ENCODE measurements around the gene COL27A1. TPM values are rescaled to one million over a fixed set of nuclear protein-coding genes. Genes with fewer than 3 reads are reported as not detected.

COL27A1 gene
- total and polyA plus RNA-seq, 8 donors: 15.8 to 180 (median 147) TPM

DNA sequence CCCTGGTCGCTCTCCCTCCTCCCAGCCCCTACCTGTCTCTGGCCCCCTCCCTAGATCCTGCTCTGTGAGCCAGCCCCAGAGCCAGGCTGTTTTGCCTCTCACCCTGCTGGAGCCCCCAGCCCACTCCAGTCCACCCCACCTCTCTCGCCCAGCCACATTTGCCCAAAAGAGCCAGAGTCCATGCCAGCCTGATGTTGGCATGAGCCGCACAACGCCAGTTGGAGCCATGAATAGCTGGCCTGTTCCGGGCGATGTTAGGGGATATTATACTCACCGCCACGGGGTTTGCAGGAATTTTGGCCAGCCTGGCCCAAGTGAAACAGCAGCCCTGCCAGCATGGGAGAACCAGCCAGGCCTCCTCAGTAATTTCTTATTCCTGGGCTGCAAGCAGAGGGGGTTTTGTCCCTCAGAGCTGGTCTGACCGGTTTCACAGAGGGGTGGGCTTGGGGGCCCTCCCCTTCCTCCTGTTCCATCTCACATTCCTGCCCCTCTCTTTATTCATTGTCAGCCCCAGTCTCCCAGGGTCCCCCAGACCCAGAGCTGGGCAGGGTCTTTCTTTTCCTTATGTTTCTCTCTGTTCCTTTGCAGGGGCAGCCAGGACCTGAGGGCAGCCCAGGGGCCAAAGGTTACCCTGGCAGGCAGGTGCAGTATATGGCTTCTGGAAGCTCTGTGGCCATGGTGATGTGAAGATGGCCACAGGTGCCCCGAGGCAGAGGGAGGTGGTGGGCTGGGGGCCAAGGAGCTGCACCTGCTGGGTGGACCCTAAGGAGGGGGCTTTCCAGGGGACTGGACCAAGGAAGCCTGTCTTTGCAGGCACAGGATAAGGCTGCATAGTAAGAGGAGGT lies 50.1 kb downstream of the COL27A1 start:
- ATAC-seq (no peak), DNase-seq (peak in 1 of 4 donors; percentile 61)
- Histone ChIP-seq H3K36me3 (peaks cover 0 to 7% of the 10 kb centered on the region in 2 donors), H3K9me3 (no peaks in the 10 kb centered on the region), H3K4me1 (peaks cover 4 to 9% of the 10 kb centered on the region in 2 donors), H3K27me3 (no peaks in the 10 kb centered on the region), H3K4me3 (no peak overlapping the region), H3K27ac (no peak overlapping the region)
- intact Hi-C loops (cut with DNase I): no loop called here
- TF ChIP-seq, protein P1, sequence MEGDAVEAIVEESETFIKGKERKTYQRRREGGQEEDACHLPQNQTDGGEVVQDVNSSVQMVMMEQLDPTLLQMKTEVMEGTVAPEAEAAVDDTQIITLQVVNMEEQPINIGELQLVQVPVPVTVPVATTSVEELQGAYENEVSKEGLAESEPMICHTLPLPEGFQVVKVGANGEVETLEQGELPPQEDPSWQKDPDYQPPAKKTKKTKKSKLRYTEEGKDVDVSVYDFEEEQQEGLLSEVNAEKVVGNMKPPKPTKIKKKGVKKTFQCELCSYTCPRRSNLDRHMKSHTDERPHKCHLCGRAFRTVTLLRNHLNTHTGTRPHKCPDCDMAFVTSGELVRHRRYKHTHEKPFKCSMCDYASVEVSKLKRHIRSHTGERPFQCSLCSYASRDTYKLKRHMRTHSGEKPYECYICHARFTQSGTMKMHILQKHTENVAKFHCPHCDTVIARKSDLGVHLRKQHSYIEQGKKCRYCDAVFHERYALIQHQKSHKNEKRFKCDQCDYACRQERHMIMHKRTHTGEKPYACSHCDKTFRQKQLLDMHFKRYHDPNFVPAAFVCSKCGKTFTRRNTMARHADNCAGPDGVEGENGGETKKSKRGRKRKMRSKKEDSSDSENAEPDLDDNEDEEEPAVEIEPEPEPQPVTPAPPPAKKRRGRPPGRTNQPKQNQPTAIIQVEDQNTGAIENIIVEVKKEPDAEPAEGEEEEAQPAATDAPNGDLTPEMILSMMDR (IDR thresholded peaks at IDR 0.05): no peak

GRCh38 chr9:114206221-114206789 lies 51.0 kb downstream of the COL27A1 start:
- Histone ChIP-seq H3K9me3 (no peaks in the 10 kb centered on the region), H3K36me3 (peaks cover 0 to 7% of the 10 kb centered on the region in 2 donors), H3K27me3 (no peaks in the 10 kb centered on the region), H3K4me1 (peaks cover 4 to 9% of the 10 kb centered on the region in 2 donors), H3K27ac (no peak overlapping the region), H3K4me3 (no peak overlapping the region)
- TF ChIP-seq, protein P1 (IDR thresholded peaks at IDR 0.05): no peak
- ATAC-seq (no peak), DNase-seq (peak in 1 of 4 donors; percentile 27)
- intact Hi-C loops (cut with DNase I): no loop called here

GRCh38 chr9:114207034-114207810 lies 51.9 kb downstream of the COL27A1 start:
- Histone ChIP-seq H3K4me3 (no peak overlapping the region), H3K9me3 (no peaks in the 10 kb centered on the region), H3K27me3 (no peaks in the 10 kb centered on the region), H3K27ac (no peak overlapping the region), H3K36me3 (peaks cover 0 to 7% of the 10 kb centered on the region in 2 donors), H3K4me1 (peaks cover 4 to 9% of the 10 kb centered on the region in 2 donors)
- DNase-seq (peak in 3 of 4 donors; percentile 31 to 65 (median 47)), ATAC-seq (peak; percentile 23)
- intact Hi-C loops (cut with DNase I): no loop called here
- TF ChIP-seq, protein P1 (IDR thresholded peaks at IDR 0.05): no peak

- Histone ChIP-seq H3K36me3 (peaks cover 0 to 7% of the 10 kb centered on the region in 2 donors), H3K9me3 (no peaks in the 10 kb centered on the region), H3K27ac (no peak overlapping the region), H3K27me3 (no peaks in the 10 kb centered on the region), H3K4me1 (peaks cover 4 to 9% of the 10 kb centered on the region in 2 donors), H3K4me3 (no peak overlapping the region)
- intact Hi-C loops (cut with DNase I): no loop called here
- no peak for ATAC-seq
- TF ChIP-seq, protein P1 (IDR thresholded peaks at IDR 0.05): no peak
- no peak for DNase-seq
These were observed 52.5 kb downstream of the COL27A1 start for GRCh38 chr9:114207845-114208244.
